ENCODE data around the gene CCDC57. TPM values are rescaled to one million over a fixed set of nuclear protein-coding genes. Genes with fewer than 3 reads are reported as not detected.

CCDC57 gene
- total and polyA plus RNA-seq, 2 experiments from 2014 or later, result 46.2 to 53.5 TPM

- Histone ChIP-seq H3K4me3 (peak within 1 kb of the TSS; percentile 90), H3K27me3 (no peaks in the 10 kb centered on the region), H3K36me3 (peaks cover 15% of the 10 kb centered on the region), H3K27ac (peak within 1 kb of the TSS; percentile 38), H3K9me3 (ENCODE audit: low read depth) (no peaks in the 10 kb centered on the region), H3K4me1 (ENCODE audit: low read depth) (peaks cover 4% of the 10 kb centered on the region)
- no peak for TF ChIP-seq CTCF (IDR thresholded peaks at IDR 0.05; ENCODE audit: low read depth, low read length)
- DNase-seq (ENCODE audit: low read depth in 1 of 2, low spot score in 1 of 2), result peak; percentile 63 to 88
Observed at GRCh38 chr17:82051776-82052637, 160.6 kb downstream of the CCDC57 start, which contains the start of the genes GPS1 and RFNG. TSS of gene GPS1 (plus strand) at chr17:82051898. CDS start at chr17:82051932, 34 bp downstream. TSS of gene RFNG (minus strand) at chr17:82051811. CDS start at chr17:82051766, 45 bp downstream.

Other genes starting within 250 kb of the CCDC57 start
- 48.5 and 58.9 TPM in 2 replicates for gene ASPSCR1, start 235.2 kb downstream of the CCDC57 start, total RNA-seq
- gene ASPSCR1, start 235.2 kb downstream of the CCDC57 start, polyA plus RNA-seq, result 63.1 and 74.0 TPM in 2 replicates
- 82.9 and 108 TPM in 2 replicates for gene CENPX, start 190.0 kb downstream of the CCDC57 start, total RNA-seq
- 98.2 and 129 TPM in 2 replicates for gene CENPX, start 190.0 kb downstream of the CCDC57 start, polyA plus RNA-seq
- 36.5 and 43.3 TPM in 2 replicates for gene LRRC45, start 189.5 kb downstream of the CCDC57 start, total RNA-seq
- 15.2 and 31.8 TPM in 2 replicates for gene LRRC45, start 189.5 kb downstream of the CCDC57 start, polyA plus RNA-seq
- gene RAC3, start 181.2 kb downstream of the CCDC57 start, total RNA-seq, result 58.7 and 73.7 TPM in 2 replicates
- gene RAC3, start 181.2 kb downstream of the CCDC57 start, polyA plus RNA-seq, result 9.9 and 16.4 TPM in 2 replicates
- gene DCXR, start 175.1 kb downstream of the CCDC57 start, total RNA-seq, result 164 and 256 TPM in 2 replicates
- 228 and 312 TPM in 2 replicates for gene DCXR, start 175.1 kb downstream of the CCDC57 start, polyA plus RNA-seq
- gene RFNG, start 161.0 kb downstream of the CCDC57 start, total RNA-seq, result 94.6 and 104 TPM in 2 replicates
- gene RFNG, start 161.0 kb downstream of the CCDC57 start, polyA plus RNA-seq, result 91.0 and 98.3 TPM in 2 replicates
- 231 and 235 TPM in 2 replicates for gene GPS1, start 160.9 kb downstream of the CCDC57 start, total RNA-seq
- 223 and 257 TPM in 2 replicates for gene GPS1, start 160.9 kb downstream of the CCDC57 start, polyA plus RNA-seq
- gene DUS1L, start 147.0 kb downstream of the CCDC57 start, total RNA-seq, result 109 and 184 TPM in 2 replicates
- 183 and 196 TPM in 2 replicates for gene DUS1L, start 147.0 kb downstream of the CCDC57 start, polyA plus RNA-seq
- gene FASN, start 114.6 kb downstream of the CCDC57 start, total RNA-seq, result 276 and 279 TPM in 2 replicates
- 61.8 and 85.9 TPM in 2 replicates for gene FASN, start 114.6 kb downstream of the CCDC57 start, polyA plus RNA-seq
- gene SLC16A3, start 16.2 kb upstream of the CCDC57 start, total RNA-seq, result 313 and 327 TPM in 2 replicates
- 55.6 and 63.2 TPM in 2 replicates for gene SLC16A3, start 16.2 kb upstream of the CCDC57 start, polyA plus RNA-seq
- 40.3 and 53.1 TPM in 2 replicates for gene CSNK1D, start 60.9 kb upstream of the CCDC57 start, total RNA-seq
- 106 and 134 TPM in 2 replicates for gene CSNK1D, start 60.9 kb upstream of the CCDC57 start, polyA plus RNA-seq
- 0.92 TPM in 1 of 2 replicates, not detected in the other for gene CD7, start 104.8 kb upstream of the CCDC57 start, total RNA-seq
- 0.17 and 0.38 TPM in 2 replicates for gene CD7, start 104.8 kb upstream of the CCDC57 start, polyA plus RNA-seq
- 0.56 TPM in 1 of 2 replicates, not detected in the other for gene SECTM1, start 120.9 kb upstream of the CCDC57 start, total RNA-seq
- gene SECTM1, start 120.9 kb upstream of the CCDC57 start, polyA plus RNA-seq, result not detected in 2 replicates
- 0.28 and 0.51 TPM in 2 replicates for gene TEX19, start 146.4 kb upstream of the CCDC57 start, total RNA-seq
- not detected in 2 replicates for gene TEX19, start 146.4 kb upstream of the CCDC57 start, polyA plus RNA-seq
- gene UTS2R, start 158.9 kb upstream of the CCDC57 start, total RNA-seq, result 4.4 and 10.8 TPM in 2 replicates
- gene UTS2R, start 158.9 kb upstream of the CCDC57 start, polyA plus RNA-seq, result 4.1 and 5.0 TPM in 2 replicates
- gene HEXD, start 205.5 kb upstream of the CCDC57 start, total RNA-seq, result 39.0 and 49.9 TPM in 2 replicates
- 49.0 and 58.0 TPM in 2 replicates for gene HEXD, start 205.5 kb upstream of the CCDC57 start, polyA plus RNA-seq
- 38.6 and 45.2 TPM in 2 replicates for gene OGFOD3, start 205.7 kb upstream of the CCDC57 start, total RNA-seq
- 26.1 and 32.5 TPM in 2 replicates for gene OGFOD3, start 205.7 kb upstream of the CCDC57 start, polyA plus RNA-seq
- 48.6 and 52.7 TPM in 2 replicates for gene CYBC1, start 237.9 kb upstream of the CCDC57 start, total RNA-seq
- gene CYBC1, start 237.9 kb upstream of the CCDC57 start, polyA plus RNA-seq, result 65.5 and 71.3 TPM in 2 replicates
- gene NARF, start 245.9 kb upstream of the CCDC57 start, total RNA-seq, result 105 and 113 TPM in 2 replicates
- 215 and 258 TPM in 2 replicates for gene NARF, start 245.9 kb upstream of the CCDC57 start, polyA plus RNA-seq